Spinal cord (tissue), 10 donors: Measurements from ENCODE around the gene NMUR1. TPM values are rescaled to one million over a fixed set of nuclear protein-coding genes. Genes with fewer than 3 reads are reported as not detected.

Source experiments
- DNase-seq, 6 donors: peaks; one replicate each; pipeline versions ENCODE4 v3.0.0 to v3.0.0-alpha.2; 2013 to 2015; ENCODE audit warnings: low spot score in 6 of 6, low read depth in 4 of 6
- H3K27ac ChIP-seq: one replicate; pipeline ENCODE4 v1.5.1; 2013; ENCODE audit warnings: low read depth, low read length, control low read depth
- H3K27me3 ChIP-seq: one replicate; pipeline ENCODE4 v1.6.1; 2013; ENCODE audit warnings: low read length; ENCODE audit not compliant: control insufficient read depth, insufficient read depth
- H3K36me3 ChIP-seq: one replicate; pipeline ENCODE4 v1.6.1; 2013; ENCODE audit warnings: low read length; ENCODE audit not compliant: control insufficient read depth, insufficient read depth
- H3K4me1 ChIP-seq: one replicate; pipeline ENCODE4 v1.6.1; 2013; ENCODE audit warnings: low read length; ENCODE audit not compliant: control insufficient read depth, insufficient read depth
- H3K4me3 ChIP-seq: one replicate; pipeline ENCODE4 v1.5.1; 2013; ENCODE audit warnings: low read depth, low read length, control low read depth
- H3K9me3 ChIP-seq: one replicate; pipeline ENCODE4 v1.6.1; 2013; ENCODE audit warnings: low read length; ENCODE audit not compliant: control insufficient read depth, insufficient read depth
- WGBS: methylation state at CpG from one replicate; pipeline ENCODE4 v1.1.5; 2013; ENCODE audit warnings: missing lambda C conversion rate; ENCODE audit not compliant: insufficient coverage; 5-methylcytosine and 5-hydroxymethylcytosine counted together
- polyA plus RNA-seq, 2 donors: library from polyadenylated mRNA; unstranded; fragments of 120-200 nt; gene quantifications; one replicate each; pipeline ENCODE4 v1.2.1, GENCODE V29; 2013; ENCODE audit not compliant: insufficient read length in 2 of 2
- total RNA-seq, 2 donors: library from RNA; depleted of rRNA in 1 of 2; stranded (reverse); fragments of 120-200 nt in 1 of 2; fragments of >200 nt in 1 of 2; gene quantifications; one replicate each; pipeline versions ENCODE4 v1.2.3 to v1.2.4, GENCODE V29; 2013 to 2014
- donor health status: healthy.

NMUR1 gene
- total and polyA plus RNA-seq, 4 donors = 0.30 to 0.75 (median 0.45) TPM

GRCh38 chr2:231542136-231542535, 11.9 kb upstream of the NMUR1 start:
- WGBS = no CpG with 5 or more reads among the region's 3 CpGs
- Histone ChIP-seq H3K9me3 (peaks cover 2% of the 10 kb centered on the region), H3K27ac (no peak overlapping the region), H3K27me3 (no peaks in the 10 kb centered on the region), H3K4me3 (no peak overlapping the region), H3K4me1 (no peaks in the 10 kb centered on the region), H3K36me3 (no peaks in the 10 kb centered on the region)
- peak in 1 of 6 donors; percentile 25 for DNase-seq

DNA sequence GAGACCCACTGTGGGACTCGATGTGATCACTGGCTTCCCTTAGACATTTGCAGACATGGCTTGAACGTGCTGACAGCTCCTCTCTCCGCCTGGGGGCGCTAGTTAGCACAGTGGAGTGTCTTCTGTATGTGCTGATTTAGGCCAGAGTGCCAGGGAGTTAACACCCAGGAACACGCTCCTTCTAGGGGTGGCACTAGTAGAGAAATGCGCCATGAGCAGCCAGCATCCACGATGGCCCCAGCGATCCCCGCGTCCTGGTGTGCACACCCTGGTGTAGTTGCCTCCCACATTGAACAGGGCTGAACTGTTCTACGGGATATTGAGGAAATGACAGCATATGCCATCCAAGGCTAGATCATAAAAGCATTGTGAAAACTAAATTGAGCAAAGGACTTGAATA, 11.4 kb upstream of the NMUR1 start:
- Histone ChIP-seq H3K4me1 (no peaks in the 10 kb centered on the region), H3K36me3 (no peaks in the 10 kb centered on the region), H3K27ac (no peak overlapping the region), H3K4me3 (no peak overlapping the region), H3K27me3 (no peaks in the 10 kb centered on the region), H3K9me3 (peaks cover 2% of the 10 kb centered on the region)
- DNase-seq = no peak
- 61% methylated on average over 10 of the region's 11 CpGs for WGBS

DNA sequence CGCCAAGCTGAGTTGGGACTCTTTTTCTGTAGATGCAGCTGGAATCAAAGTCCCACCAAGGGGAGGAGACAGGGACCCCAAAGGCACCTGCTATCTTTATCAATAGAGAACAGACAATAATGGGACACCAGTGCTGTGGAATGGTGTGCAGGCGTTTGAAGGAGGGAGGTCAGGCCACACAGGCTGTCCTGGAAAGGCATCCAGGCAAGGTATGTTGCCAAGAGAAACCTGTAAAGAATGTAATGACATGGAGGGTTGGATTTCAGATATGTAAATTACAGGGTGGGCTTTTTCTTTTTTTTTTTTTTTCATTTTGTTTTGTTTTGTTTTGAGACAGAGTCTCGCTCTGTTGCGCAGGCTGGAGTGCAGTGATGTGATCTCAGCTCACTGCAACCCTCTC, 9.7 kb upstream of the NMUR1 start:
- H3K27me3 ChIP-seq = no peaks in the 10 kb centered on the region
- H3K4me1 ChIP-seq = no peaks in the 10 kb centered on the region
- H3K9me3 ChIP-seq = peaks cover 2% of the 10 kb centered on the region
- 69% methylated on average over 4 of the region's 4 CpGs for WGBS
- no peak overlapping the region for H3K4me3 ChIP-seq
- H3K36me3 ChIP-seq = no peaks in the 10 kb centered on the region
- DNase-seq = no peak
- no peak overlapping the region for H3K27ac ChIP-seq

DNA sequence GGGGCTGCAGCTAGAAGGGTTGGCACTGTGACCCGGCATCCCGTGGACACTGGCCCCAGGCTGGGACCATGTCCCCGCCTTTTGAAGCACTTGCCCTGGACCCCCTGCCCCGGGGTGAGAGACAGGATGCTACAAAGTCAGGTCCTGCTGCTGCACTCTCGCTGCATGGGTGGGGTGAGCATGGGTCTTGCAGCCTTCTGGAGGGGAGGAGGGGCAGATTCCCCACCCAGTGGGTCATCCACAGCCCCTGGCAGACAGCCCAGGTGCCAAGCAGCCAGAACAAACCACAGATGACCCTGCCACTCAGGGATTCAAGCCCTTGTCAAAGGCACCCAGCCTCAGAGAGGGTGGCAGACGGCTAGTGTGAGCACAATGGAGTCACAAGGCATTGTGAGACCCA, 5.7 kb upstream of the NMUR1 start:
- Histone ChIP-seq H3K4me3 (no peak overlapping the region), H3K9me3 (no peaks in the 10 kb centered on the region), H3K36me3 (no peaks in the 10 kb centered on the region), H3K27me3 (peaks cover 4% of the 10 kb centered on the region), H3K4me1 (no peaks in the 10 kb centered on the region), H3K27ac (no peak overlapping the region)
- no peak for DNase-seq
- 82% methylated on average over 6 of the region's 6 CpGs for WGBS

- H3K36me3 ChIP-seq = no peaks in the 10 kb centered on the region
- H3K27me3 ChIP-seq = peaks cover 17% of the 10 kb centered on the region
- no peak overlapping the region for H3K4me3 ChIP-seq
- WGBS = 91% methylated on average over 7 of the region's 7 CpGs
- no peak for DNase-seq
- H3K9me3 ChIP-seq = no peaks in the 10 kb centered on the region
- peaks cover 10% of the 10 kb centered on the region for H3K4me1 ChIP-seq
- no peak overlapping the region for H3K27ac ChIP-seq
Measured at GRCh38 chr2:231533777-231534125, 3.5 kb upstream of the NMUR1 start.

- Histone ChIP-seq H3K36me3 (no peaks in the 10 kb centered on the region), H3K9me3 (no peaks in the 10 kb centered on the region), H3K4me1 (peaks cover 10% of the 10 kb centered on the region), H3K27ac (no peak overlapping the region), H3K4me3 (no peak overlapping the region), H3K27me3 (peaks cover 17% of the 10 kb centered on the region)
- 88% methylated on average over 6 of the region's 8 CpGs for WGBS
- DNase-seq = no peak
Measured at GRCh38 chr2:231533086-231533776, 3.0 kb upstream of the NMUR1 start.

- WGBS = 86% methylated on average over 2 of the region's 4 CpGs
- peaks cover 17% of the 10 kb centered on the region for H3K27me3 ChIP-seq
- H3K9me3 ChIP-seq = no peaks in the 10 kb centered on the region
Measured at GRCh38 chr2:231532756-231533035, 2.5 kb upstream of the NMUR1 start.

GRCh38 chr2:231531883-231532755, 1.9 kb upstream of the NMUR1 start:
- H3K4me1 ChIP-seq = peaks cover 10% of the 10 kb centered on the region
- WGBS = 84% methylated on average over 14 of the region's 16 CpGs
- peaks cover 17% of the 10 kb centered on the region for H3K27me3 ChIP-seq
- no peak overlapping the region for H3K27ac ChIP-seq
- no peak overlapping the region for H3K4me3 ChIP-seq
- no peaks in the 10 kb centered on the region for H3K36me3 ChIP-seq
- H3K9me3 ChIP-seq = no peaks in the 10 kb centered on the region
- DNase-seq = no peak

More at GRCh38 chr2:231532756-231533035, 2.5 kb upstream of the NMUR1 start:
- Histone ChIP-seq H3K36me3 (no peaks in the 10 kb centered on the region), H3K4me1 (peaks cover 10% of the 10 kb centered on the region), H3K4me3 (no peak overlapping the region), H3K27ac (no peak overlapping the region)
- no peak for DNase-seq

DNA sequence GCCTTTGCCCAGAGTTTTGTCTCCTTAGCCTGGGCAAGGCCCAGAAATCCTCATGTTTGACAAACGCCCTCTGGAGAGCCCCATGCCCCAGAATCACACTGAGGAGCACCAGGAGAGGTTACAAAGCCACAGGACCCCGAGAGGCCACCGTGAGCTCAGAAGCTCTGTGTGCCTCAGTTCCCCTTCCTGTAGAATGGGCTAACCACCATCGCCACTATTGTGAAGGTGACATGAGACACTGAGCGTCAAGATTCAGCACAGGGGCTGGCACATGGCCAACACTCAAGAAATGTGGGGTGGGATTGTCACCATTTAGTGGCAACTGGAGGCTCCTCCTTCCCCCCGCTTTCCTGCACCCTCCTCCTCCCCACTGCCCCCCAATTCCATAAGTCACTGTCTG, 1.2 kb upstream of the NMUR1 start:
- no peaks in the 10 kb centered on the region for H3K9me3 ChIP-seq
- DNase-seq = no peak
- no peaks in the 10 kb centered on the region for H3K36me3 ChIP-seq
- no peak overlapping the region for H3K27ac ChIP-seq
- H3K27me3 ChIP-seq = peaks cover 17% of the 10 kb centered on the region
- H3K4me1 ChIP-seq = peaks cover 10% of the 10 kb centered on the region
- 77% methylated on average over 5 of the region's 6 CpGs for WGBS
- no peak overlapping the region for H3K4me3 ChIP-seq

- Histone ChIP-seq H3K36me3 (no peaks in the 10 kb centered on the region), H3K4me1 (peaks cover 10% of the 10 kb centered on the region), H3K27me3 (peaks cover 17% of the 10 kb centered on the region), H3K9me3 (no peaks in the 10 kb centered on the region), H3K4me3 (no peak overlapping the region), H3K27ac (no peak overlapping the region)
- 89% methylated on average over 9 of the region's 9 CpGs for WGBS
- DNase-seq = no peak
Measured at GRCh38 chr2:231528636-231529030, 1.6 kb downstream of the NMUR1 start.
